Activated T-helper 2 cell treated with anti-CD3 and anti-CD28 coated beads, Interferon-gamma antibody, Interleukin-2, Interleukin-4, amounts not matched to agents 10 μg/mL and 5 μg/mL and 100 μg/mL, durations not matched to agents 14 hours and 24 hours and 36 hours (primary cell): ENCODE measurements around the gene BDH2. TPM values are rescaled to one million over a fixed set of nuclear protein-coding genes. Genes with fewer than 3 reads are reported as not detected.

Experiments
- DNase-seq: peaks from one replicate; pipeline ENCODE4 v3.0.0; 2021; ENCODE audit warnings: low spot score
- H3K27ac Mint-ChIP-seq: one replicate; pipeline ENCODE4 v1.8.0; 2021; ENCODE audit warnings: mixed read lengths
- H3K27me3 Mint-ChIP-seq: one replicate; pipeline ENCODE4 v1.8.0; 2021; ENCODE audit warnings: low read depth, mixed read lengths
- H3K36me3 Mint-ChIP-seq: one replicate; pipeline ENCODE4 v1.8.0; 2021; ENCODE audit warnings: low read depth, mixed read lengths
- H3K4me1 Mint-ChIP-seq: one replicate; pipeline ENCODE4 v1.8.0; 2021; ENCODE audit warnings: low read depth, mixed read lengths
- H3K4me3 Mint-ChIP-seq: one replicate; pipeline ENCODE4 v1.8.0; 2021; ENCODE audit warnings: low read depth, mild to moderate bottlenecking, moderate library complexity, mixed read lengths
- H3K9me3 Mint-ChIP-seq: one replicate; pipeline ENCODE4 v1.8.0; 2021; ENCODE audit warnings: mixed read lengths
- intact Hi-C: fragments of 100-400 bp; cut with micrococcal nuclease; formaldehyde crosslinking; loops from one replicate; pipeline ENCODE4 v1.15.1; 2023
- total RNA-seq: library from RNA; stranded (reverse); gene quantifications from 2 replicates; pipeline ENCODE4 v1.2.3, GENCODE V29; 2022

Gene BDH2
- total RNA-seq, 1 donor from 2014 or later = 16.3 TPM

- Mint-ChIP-seq H3K4me3 (peak overlapping the region; percentile 90), H3K9me3 (no peaks in the 10 kb centered on the region), H3K27me3 (no peaks in the 10 kb centered on the region), H3K36me3 (peaks cover 42% of the 10 kb centered on the region), H3K4me1 (peaks cover 45% of the 10 kb centered on the region), H3K27ac (peak overlapping the region; percentile 98)
- intact Hi-C loops = loop anchor here (1.0 to 5.0 kb wide), 6 partner anchors 23 to 731 kb away; partner anchors contain the start of genes BDH2, CISD2, SLC39A8 and SLC9B1
- DNase-seq = peak; percentile 66
These were observed 23.5 kb downstream of the BDH2 start for GRCh38 chr4:103075894-103076746.

GRCh38 chr4:103075435-103075893 is 24.2 kb downstream of the BDH2 start:
- intact Hi-C loops = loop anchor here (5.0 kb wide), 2 partner anchors 208 to 628 kb away; partner anchors contain the start of gene CISD2
- DNase-seq = no peak
- Mint-ChIP-seq H3K27ac (peak overlapping the region; percentile 98), H3K27me3 (no peaks in the 10 kb centered on the region), H3K9me3 (no peaks in the 10 kb centered on the region), H3K36me3 (peaks cover 47% of the 10 kb centered on the region), H3K4me1 (peaks cover 48% of the 10 kb centered on the region), H3K4me3 (peak overlapping the region; percentile 90)

GRCh38 chr4:103074744-103075434 is 24.7 kb downstream of the BDH2 start:
- intact Hi-C loops = loop anchor here (5.0 kb wide), 2 partner anchors 208 to 628 kb away; partner anchors contain the start of gene CISD2
- Mint-ChIP-seq H3K27me3 (no peaks in the 10 kb centered on the region), H3K9me3 (no peaks in the 10 kb centered on the region), H3K4me3 (peak overlapping the region; percentile 90), H3K36me3 (peaks cover 47% of the 10 kb centered on the region), H3K4me1 (peaks cover 48% of the 10 kb centered on the region), H3K27ac (peak overlapping the region; percentile 98)
- no peak for DNase-seq

- intact Hi-C loops = no loop called here
- no peaks in the 10 kb centered on the region for H3K27me3 Mint-ChIP-seq
- no peaks in the 10 kb centered on the region for H3K9me3 Mint-ChIP-seq
- H3K4me3 Mint-ChIP-seq = peak overlapping the region; percentile 20
- peaks cover 49% of the 10 kb centered on the region for H3K36me3 Mint-ChIP-seq
- H3K27ac Mint-ChIP-seq = no peak overlapping the region
- H3K4me1 Mint-ChIP-seq = peaks cover 44% of the 10 kb centered on the region
- DNase-seq = no peak
These were observed 25.7 kb downstream of the BDH2 start for GRCh38 chr4:103073792-103074438.

- no peaks in the 10 kb centered on the region for H3K27me3 Mint-ChIP-seq
- H3K9me3 Mint-ChIP-seq = no peaks in the 10 kb centered on the region
- H3K36me3 Mint-ChIP-seq = peaks cover 61% of the 10 kb centered on the region
- no peak overlapping the region for H3K4me3 Mint-ChIP-seq
- peaks cover 20% of the 10 kb centered on the region for H3K4me1 Mint-ChIP-seq
- H3K27ac Mint-ChIP-seq = no peak overlapping the region
- DNase-seq = no peak
- intact Hi-C loops = no loop called here
These were observed 31.6 kb downstream of the BDH2 start for GRCh38 chr4:103067841-103068547.

- Mint-ChIP-seq H3K4me1 (peaks cover 2% of the 10 kb centered on the region), H3K4me3 (no peak overlapping the region), H3K9me3 (peaks cover 3% of the 10 kb centered on the region), H3K36me3 (peaks cover 59% of the 10 kb centered on the region), H3K27ac (no peak overlapping the region), H3K27me3 (no peaks in the 10 kb centered on the region)
- intact Hi-C loops = no loop called here
- no peak for DNase-seq
These were observed 39.0 kb downstream of the BDH2 start for GRCh38 chr4:103060453-103061148.

GRCh38 chr4:103054030-103054429 is 45.6 kb downstream of the BDH2 start:
- Mint-ChIP-seq H3K36me3 (peaks cover 28% of the 10 kb centered on the region), H3K4me1 (peaks cover 14% of the 10 kb centered on the region), H3K27ac (no peak overlapping the region), H3K27me3 (no peaks in the 10 kb centered on the region), H3K4me3 (no peak overlapping the region), H3K9me3 (no peaks in the 10 kb centered on the region)
- DNase-seq = no peak
- intact Hi-C loops = no loop called here

- Mint-ChIP-seq H3K4me3 (no peak overlapping the region), H3K36me3 (peaks cover 33% of the 10 kb centered on the region), H3K27me3 (no peaks in the 10 kb centered on the region), H3K4me1 (peaks cover 14% of the 10 kb centered on the region), H3K9me3 (no peaks in the 10 kb centered on the region), H3K27ac (no peak overlapping the region)
- intact Hi-C loops = no loop called here
- DNase-seq = no peak
These were observed 46.9 kb downstream of the BDH2 start for GRCh38 chr4:103052779-103053178.

GRCh38 chr4:103052145-103052544 is 47.5 kb downstream of the BDH2 start:
- Mint-ChIP-seq H3K9me3 (no peaks in the 10 kb centered on the region), H3K27ac (no peak overlapping the region), H3K4me1 (peaks cover 14% of the 10 kb centered on the region), H3K36me3 (peaks cover 38% of the 10 kb centered on the region), H3K27me3 (no peaks in the 10 kb centered on the region), H3K4me3 (no peak overlapping the region)
- no peak for DNase-seq
- intact Hi-C loops = no loop called here

- H3K4me1 Mint-ChIP-seq = peaks cover 21% of the 10 kb centered on the region
- no peak overlapping the region for H3K4me3 Mint-ChIP-seq
These were observed 48.7 kb downstream of the BDH2 start for GRCh38 chr4:103050736-103051436.

More at GRCh38 chr4:103050736-103051436, 48.7 kb downstream of the BDH2 start:
- Mint-ChIP-seq H3K27ac (peak overlapping the region; percentile 54), H3K27me3 (no peaks in the 10 kb centered on the region), H3K36me3 (peaks cover 45% of the 10 kb centered on the region), H3K9me3 (no peaks in the 10 kb centered on the region)
- intact Hi-C loops = no loop called here
- DNase-seq = no peak
